GM12801 (cell line): ENCODE measurements around the gene VPS26B.

Experiments
- CTCF ChIP-seq: IDR thresholded peaks from one replicate; pipeline ENCODE4 v1.5.1; 2011; ENCODE audit warnings: control low read depth; ENCODE audit not compliant: insufficient read length; ENCODE audit errors: extremely low read depth

The VPS26B gene

GRCh38 chr11:134202661-134203060 is 21.8 kb upstream of the VPS26B start:
- no peak for TF ChIP-seq CTCF

GRCh38 chr11:134205729-134206128 is 18.7 kb upstream of the VPS26B start:
- no peak for TF ChIP-seq CTCF

GRCh38 chr11:134206185-134206584 is 18.3 kb upstream of the VPS26B start:
- no peak for TF ChIP-seq CTCF

- no peak for TF ChIP-seq CTCF
Measured at GRCh38 chr11:134207538-134208239, 16.8 kb upstream of the VPS26B start.

GRCh38 chr11:134215836-134216235 is 8.6 kb upstream of the VPS26B start:
- no peak for TF ChIP-seq CTCF

- TF ChIP-seq CTCF, result no peak
Measured at GRCh38 chr11:134216816-134217215, 7.7 kb upstream of the VPS26B start.

- no peak for TF ChIP-seq CTCF
Measured at GRCh38 chr11:134223121-134223520, 1.4 kb upstream of the VPS26B start.
